Fibroblast of skin of back (primary cell): ENCODE results near the gene MEP1B.
A peak's percentile ranks its signal among the peaks of the same experiment; 100 is the strongest.
"Not testable (repeated sequence)": the region's sequence is repeated elsewhere in the genome, so short reads cannot be mapped to it uniquely, and the experiment has no call there.

Experiments
- DNase-seq: peaks from one replicate; pipeline ENCODE4 v3.0.0-alpha.2; 2013

Gene MEP1B

GRCh38 chr18:32209685-32210445 lies 20.0 kb downstream of the MEP1B start:
- DNase-seq: no peak

DNA sequence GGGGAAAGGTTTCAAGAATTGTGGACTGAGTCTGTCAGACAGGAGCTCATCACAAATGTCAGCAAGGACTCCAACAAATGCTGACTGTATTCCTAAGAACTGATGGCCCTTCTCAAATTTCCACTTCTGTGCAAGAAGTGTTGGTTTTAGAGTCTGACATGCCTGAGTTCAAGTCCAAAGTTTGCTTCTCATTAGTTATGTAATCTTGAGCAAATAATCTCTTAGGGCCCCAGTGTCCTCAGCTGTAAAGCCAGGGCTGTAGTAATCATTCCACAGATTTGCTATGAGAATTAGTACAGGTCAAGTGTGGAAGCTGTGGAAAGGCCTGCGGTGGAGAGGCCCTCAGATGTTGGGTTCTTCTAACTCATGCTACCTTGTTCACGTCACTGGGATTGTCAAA lies 23.9 kb downstream of the MEP1B start:
- DNase-seq: no peak

GRCh38 chr18:32216390-32216789 lies 26.6 kb downstream of the MEP1B start:
- DNase-seq: no peak

GRCh38 chr18:32219431-32220018 lies 29.7 kb downstream of the MEP1B start:
- no peak for DNase-seq

DNA sequence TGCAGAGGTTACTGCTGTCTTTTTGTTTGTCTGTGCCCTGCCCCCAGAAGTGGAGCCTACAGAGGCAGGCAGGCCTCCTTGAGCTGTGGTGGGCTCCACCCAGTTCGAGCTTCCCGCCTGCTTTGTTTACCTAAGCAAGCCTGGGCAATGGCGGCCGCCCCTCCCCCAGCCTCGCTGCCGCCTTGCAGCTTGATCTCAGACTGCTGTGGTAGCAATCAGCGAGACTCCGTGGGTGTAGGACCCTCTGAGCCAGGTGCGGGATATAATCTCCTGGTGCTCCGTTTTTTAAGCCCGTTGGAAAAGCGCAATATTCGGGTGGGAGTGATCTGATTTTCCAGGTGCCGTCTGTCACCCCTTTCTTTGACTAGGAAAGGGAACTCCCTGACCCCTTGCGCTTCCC lies 43.5 kb downstream of the MEP1B start:
- DNase-seq: not testable (repeated sequence)

DNA sequence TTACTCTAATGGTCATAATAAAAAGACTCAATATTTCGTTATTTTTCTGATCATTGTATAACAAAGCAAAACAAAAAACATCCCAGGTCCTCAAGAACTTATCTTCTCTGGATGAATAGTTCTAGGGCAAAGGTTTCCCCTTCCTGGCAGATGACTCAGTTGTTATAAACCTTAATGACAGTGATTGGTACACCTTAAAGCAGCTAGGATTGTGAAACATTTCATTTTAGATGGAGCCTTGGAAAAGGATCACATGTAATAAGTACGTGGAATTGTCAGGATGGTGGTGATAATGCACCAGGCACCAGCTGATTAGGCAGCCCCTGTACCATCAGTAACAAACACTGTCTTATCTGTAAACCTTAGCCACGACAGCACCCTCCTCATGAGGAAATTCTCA lies 47.2 kb downstream of the MEP1B start:
- no peak for DNase-seq

DNA sequence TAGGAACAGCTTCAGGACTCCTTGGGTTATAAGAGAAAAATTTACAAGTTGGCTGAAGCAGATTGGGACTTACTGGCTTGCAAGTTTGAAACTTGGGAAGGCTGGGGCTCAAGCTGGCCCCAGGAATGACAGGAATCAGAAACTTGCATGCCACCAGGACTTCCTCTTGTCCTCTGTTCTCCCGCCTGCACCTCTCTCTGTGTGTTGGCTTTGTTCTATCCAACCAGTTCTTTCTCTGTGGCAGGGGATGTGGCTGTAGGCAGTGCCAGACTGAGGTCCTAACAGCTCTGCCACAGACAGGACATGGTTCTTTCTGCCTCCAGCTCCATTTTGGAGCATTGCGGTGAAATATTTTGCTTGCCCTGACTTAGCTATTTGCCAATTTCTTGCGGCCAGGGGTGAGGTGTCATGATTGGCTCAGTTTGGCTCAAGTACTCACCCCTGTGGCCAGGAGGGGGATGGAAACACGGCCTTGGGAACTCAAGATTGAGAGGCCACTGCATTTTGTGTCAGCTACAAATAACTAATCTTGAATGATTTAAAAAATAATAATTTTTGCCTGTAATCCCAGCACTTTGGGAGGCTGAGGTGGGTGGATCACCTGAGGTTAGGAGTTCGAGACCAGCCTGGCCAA lies 48.9 kb downstream of the MEP1B start:
- DNase-seq: no peak

DNA sequence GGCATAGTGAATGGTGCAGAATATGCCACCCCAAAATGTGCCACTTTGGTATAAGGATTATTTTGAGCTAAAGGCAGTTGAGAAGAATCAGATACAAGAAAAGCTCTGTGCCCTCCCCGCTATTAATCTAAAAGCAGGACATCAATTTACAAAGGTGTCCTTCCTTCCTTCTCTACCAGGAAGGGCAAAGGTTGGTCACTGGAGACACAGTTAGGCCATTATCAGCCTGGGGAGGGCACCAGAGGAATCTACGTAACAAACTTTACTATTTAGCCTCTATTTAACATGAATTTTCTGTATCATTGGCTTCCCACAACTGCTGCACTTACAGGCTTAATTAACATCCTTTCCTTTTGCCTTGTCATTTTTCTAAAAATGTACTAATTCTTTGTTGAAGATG lies 52.6 kb downstream of the MEP1B start:
- no peak for DNase-seq

DNA sequence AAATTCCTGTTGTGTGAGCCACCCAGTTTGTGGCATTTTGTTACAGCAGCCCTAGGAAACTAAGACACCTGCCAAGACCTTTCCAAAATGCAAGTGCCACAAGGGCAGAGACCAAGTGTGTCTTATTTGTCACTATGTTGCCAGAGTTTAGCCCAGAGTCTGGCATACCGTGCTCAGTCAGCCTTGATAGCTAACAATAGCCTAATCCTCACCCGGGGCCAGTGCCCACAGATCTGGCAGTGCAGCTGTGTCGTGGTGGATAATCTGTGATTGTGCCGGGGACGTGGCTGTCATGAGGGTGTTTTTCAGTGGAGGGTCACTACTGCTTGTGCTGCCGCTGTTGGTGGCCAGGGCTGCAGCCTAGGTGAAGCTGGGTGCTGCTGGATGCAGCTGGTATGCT lies 53.5 kb downstream of the MEP1B start:
- DNase-seq: no peak

DNA sequence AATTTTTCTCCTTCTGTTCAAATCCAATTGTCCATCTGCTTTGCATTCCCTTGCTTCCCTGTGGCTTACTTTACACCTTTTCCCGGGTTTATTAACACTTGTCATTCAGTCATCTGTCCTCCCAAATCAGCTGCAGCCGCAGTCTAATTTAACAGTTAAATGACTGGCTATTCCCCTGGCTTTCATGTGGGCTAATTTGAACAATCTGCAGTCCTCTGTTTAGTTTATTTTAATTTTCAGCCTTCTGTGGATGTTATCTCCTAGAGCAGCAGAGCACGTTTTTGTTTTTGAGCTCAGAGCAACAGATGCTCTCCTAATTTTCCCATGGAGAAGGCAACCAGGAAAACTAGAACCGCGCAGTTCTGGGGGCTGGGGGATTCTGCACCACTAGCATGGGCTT lies 55.0 kb downstream of the MEP1B start:
- DNase-seq: no peak

- no peak for DNase-seq
These were observed 59.5 kb downstream of the MEP1B start for GRCh38 chr18:32249147-32249929.

DNA sequence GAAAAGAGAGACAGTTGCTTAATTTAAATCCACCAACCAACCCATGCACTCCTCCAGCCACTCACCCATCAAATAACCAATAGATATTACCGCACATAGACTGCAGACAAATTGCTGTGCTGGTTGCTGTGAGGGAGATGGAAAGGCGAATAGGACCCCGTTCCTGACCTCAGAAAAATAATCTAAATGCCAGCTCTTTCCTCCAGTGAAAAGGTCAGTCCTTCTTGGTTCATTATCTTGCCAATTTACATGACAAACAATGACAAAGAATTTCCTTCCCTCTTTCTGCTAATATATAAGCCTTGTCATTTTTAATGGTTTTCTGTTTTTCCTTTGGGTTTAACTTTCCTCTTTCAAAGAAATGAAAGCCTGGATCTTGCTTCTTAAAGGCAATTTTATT lies 61.6 kb downstream of the MEP1B start:
- no peak for DNase-seq

- DNase-seq: no peak
These were observed 62.5 kb downstream of the MEP1B start for GRCh38 chr18:32252141-32252860.

GRCh38 chr18:32255570-32255969 lies 65.7 kb downstream of the MEP1B start:
- DNase-seq: no peak

DNA sequence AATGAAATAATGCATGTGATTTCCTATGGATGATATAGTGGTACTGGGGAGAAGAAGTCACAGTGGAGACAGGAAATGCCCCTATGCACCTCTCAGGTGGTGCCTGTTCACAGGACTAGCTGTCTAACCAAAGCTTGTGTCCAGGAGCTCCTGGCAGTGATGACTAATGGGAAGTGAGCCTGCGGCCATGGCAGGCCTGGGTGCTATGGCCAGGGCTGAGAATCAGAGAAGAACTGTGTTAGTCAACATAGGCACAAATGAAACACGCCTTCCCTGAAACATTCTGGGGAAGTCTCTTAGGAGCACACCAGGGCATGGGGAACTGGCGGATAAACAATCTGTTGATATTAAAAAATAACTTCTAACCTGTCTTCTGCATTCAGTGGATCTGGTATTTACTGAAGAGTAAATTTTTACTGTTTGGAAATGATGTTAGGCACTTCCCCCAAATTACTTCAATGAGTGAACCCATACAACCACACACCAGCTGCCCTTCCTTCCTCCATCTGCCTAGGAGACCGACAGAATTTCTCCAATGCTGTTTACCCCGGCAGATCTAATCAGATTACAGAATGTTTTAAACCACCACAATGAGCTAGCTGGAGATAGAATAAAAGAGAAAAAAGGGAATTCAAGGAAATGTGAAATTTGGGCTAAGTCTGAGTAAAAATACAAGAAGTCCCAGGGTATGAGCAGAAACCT lies 67.4 kb downstream of the MEP1B start:
- no peak for DNase-seq

- no peak for DNase-seq
These were observed 68.3 kb downstream of the MEP1B start for GRCh38 chr18:32258148-32258547.

DNA sequence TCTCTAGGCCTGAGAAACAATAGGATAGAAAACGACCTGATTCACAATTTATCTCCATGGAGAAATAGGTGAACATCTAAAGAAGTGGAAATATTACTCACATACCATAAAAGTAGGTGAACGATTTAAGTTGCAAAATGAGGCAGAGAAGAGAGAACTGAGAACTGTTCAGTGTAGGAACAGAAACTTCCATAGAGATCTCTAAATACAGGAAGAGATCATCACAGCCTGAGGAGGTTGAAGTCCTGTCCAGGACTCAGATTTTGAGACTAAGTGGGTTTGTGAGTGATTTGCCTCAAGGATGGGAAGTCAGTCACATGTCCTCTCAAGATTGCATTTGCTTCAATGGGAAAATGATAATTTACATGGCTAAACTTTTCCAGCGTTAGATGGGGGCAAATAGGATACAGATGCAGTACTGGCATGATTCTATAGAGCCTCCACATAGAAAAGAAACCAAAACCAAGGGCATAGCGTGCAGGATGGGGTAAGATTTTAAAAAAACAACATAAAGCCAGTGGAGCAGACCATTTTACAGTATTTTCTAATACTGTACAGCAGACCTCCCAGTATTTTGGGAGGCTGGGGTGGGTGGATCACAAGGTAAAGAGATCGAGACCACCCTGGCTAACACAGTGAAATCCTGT lies 68.8 kb downstream of the MEP1B start:
- DNase-seq: no peak

GRCh38 chr18:32259553-32259952 lies 69.7 kb downstream of the MEP1B start:
- peak; percentile 14 for DNase-seq

DNA sequence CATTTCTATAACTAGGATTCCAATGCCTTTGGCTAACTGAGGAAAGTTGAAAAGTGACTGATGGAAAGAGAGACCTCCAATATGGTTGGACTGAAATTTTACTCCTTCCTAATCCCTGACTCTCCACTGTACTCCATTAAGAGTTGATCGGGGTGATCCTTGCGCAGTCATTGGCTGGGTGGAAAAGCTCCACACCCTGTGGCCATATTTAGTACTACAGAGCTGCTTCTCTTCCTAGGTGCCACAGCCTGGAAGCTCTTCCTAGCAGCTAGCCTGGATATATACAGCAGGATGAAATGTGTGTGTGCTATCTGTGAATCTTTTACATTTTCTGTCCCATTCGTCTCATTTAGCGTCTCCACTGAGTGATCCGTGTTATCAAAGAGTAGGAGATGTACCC lies 71.2 kb downstream of the MEP1B start:
- DNase-seq: no peak

- no peak for DNase-seq
These were observed 72.3 kb downstream of the MEP1B start for GRCh38 chr18:32262092-32262491.

- DNase-seq: no peak
These were observed 74.6 kb downstream of the MEP1B start for GRCh38 chr18:32264401-32264800.
